Measurements from ENCODE around the gene GFRA4.

The GFRA4 gene

DNA sequence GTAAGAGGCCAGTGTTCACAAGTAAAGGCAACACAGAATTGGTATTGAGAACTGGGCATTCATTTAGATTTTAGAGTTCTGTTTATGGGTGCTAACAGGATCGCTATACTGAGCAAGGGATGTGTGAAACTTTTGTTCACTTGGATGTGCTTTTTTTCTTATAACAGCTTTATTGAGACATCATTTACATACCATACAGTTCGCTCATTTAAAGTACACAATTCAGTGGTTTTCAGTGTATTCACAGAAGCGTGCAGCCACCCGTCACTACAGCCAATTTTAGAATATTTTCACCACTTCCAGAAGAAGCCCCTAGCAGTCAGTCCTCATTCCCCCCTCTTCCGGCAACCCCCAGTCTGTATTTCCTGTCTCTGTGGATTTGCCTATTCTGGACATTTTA, 48.7 kb downstream of the GFRA4 start:
- no peak for DNase-seq

DNA sequence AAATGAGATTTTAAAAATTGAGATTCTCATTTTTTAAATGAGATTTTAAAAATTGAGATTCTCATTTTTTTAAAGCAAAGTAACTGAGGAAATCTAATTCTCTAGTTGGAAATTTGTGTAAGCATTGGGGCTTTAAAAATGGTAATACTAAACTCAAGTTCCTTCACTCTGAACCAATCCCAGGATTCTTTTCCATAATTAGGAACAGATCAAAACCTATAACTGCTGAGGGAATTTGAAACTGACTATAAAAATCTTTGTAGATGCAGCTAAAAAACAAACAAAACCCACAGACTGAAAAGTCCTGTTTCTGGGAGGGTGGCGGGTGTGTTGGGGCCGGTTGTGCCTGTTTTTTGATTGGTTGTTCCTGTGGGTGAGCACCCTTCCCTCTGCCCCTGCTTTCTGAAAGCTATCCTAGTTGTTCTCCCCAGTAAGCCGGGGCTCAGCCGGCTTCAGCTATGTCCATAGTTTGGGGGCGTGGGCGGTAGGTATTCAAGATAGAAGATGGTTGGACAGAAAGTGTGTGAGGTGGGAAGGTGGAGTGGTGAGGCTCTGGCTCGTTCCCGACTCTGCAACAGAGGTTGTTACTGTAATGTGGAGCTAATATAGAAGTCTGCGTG, 49.3 kb downstream of the GFRA4 start:
- no peak for DNase-seq

DNA sequence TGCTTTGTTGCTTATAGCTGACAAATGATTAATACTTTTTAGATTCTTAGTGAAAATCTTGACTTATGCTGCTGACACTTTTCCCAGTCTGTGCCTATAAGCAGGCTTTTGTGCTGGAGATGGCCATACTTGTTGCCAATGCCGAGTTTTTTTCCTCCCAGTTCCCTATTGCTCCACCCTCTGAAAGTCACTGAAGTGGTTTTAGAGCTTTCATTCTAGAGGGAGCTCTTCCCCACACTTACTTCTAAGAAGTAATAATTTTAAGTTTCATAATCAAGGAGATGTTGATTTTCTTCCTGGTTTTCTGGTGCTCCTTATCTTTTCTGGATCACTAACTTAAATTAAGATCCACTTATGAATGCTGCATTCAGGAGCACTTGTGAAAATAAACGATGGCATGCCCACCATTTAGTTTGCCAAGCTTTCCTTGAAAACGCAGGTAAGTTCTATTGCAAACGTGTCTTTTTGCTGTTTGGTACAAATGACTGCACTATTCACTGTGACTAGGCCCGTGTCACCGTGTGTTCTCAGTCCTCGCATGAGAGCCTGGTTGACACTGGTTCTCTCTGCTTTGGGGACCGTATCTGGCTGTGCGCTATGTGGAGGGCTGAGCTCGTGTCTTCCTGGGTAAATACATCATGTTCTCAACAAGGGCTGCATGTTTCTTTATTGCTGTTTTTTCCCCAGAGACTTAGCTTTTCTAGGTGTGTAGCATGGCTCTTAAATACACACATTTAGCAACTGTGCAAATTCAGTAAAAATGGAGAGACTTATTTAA, 50.2 kb downstream of the GFRA4 start:
- DNase-seq: no peak

DNA sequence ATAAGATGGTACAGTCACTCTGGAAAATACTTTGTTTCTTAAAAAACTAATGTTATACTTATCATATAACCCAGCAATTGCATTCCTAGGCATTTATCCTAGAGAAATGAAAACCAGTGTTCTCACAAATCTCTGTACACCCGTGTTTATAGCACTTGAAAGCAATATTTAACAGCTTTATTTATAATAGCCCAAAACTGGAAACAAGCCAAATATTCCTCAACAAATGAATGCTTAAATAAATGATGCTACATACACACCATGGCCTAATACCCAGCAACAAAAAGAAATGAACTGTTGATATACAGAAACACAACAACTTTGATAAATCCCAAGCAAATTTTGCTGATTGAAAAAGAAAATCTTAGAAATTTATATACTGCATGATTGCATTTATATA, 51.3 kb downstream of the GFRA4 start:
- DNase-seq: no peak
